Vagina (tissue), 2 donors: ENCODE data around the gene INSYN2A. TPM values are rescaled to one million over a fixed set of nuclear protein-coding genes. Genes with fewer than 3 reads are reported as not detected.
A peak's percentile ranks its signal among the peaks of the same experiment; 100 is the strongest.

Source experiments
- DNase-seq, 2 donors: peaks; one replicate each; pipeline ENCODE4 v3.0.0-alpha.2; 2017; ENCODE audit errors: extremely low spot score in 2 of 2
- H3K27ac ChIP-seq: fragments of 200-600 bp; sonication (generic); one replicate; pipeline ENCODE4 v1.5.1; 2019
- H3K27me3 ChIP-seq: fragments of 200-600 bp; sonication (generic); one replicate; pipeline ENCODE4 v1.5.1; 2019
- H3K36me3 ChIP-seq, 2 donors: fragments of 200-600 bp; sonication (generic); one replicate each; pipeline ENCODE4 v1.5.1; 2017 to 2019
- H3K4me1 ChIP-seq: fragments of 200-600 bp; sonication (generic); one replicate; pipeline ENCODE4 v1.5.1; 2019
- H3K4me3 ChIP-seq, 2 donors: fragments of 200-600 bp; sonication (generic); 1 replicate in 1 of 2; 2 replicates in 1 of 2; pipeline ENCODE4 v1.5.1; 2016 to 2019
- H3K9me3 ChIP-seq: fragments of 200-600 bp; sonication (generic); one replicate; pipeline ENCODE4 v1.5.1; 2019
- POLR2A ChIP-seq, 2 donors: fragments of 450-650 bp; IDR thresholded peaks; one replicate each; pipeline ENCODE4 v1.6.1; 2017; ENCODE audit warnings: antibody characterized with exemption in 2 of 2, mild to moderate bottlenecking in 2 of 2, moderate library complexity in 2 of 2
- POLR2AphosphoS5 ChIP-seq, 2 donors: sonication (generic); formaldehyde crosslinking; IDR thresholded peaks; one replicate each; pipeline ENCODE4 v1.9.0; 2017; ENCODE audit warnings: antibody characterized with exemption in 2 of 2, mild to moderate bottlenecking in 2 of 2, low read depth in 1 of 2; ENCODE audit not compliant: insufficient read depth in 1 of 2
- intact Hi-C: fragments of 100-400 bp; cut with DNase I; formaldehyde crosslinking; loops from one replicate; pipeline ENCODE4 v1.15.1; 2023
- total RNA-seq: library from RNA; depleted of rRNA; stranded (reverse); fragments of >200 nt; gene quantifications from one replicate; pipeline ENCODE4 v1.2.3, GENCODE V29; 2016
- TF ChIP-seq, protein P1 (sequence below), 3 experiments: fragments of 450-650 bp in 2 of 3; fragments of 200-600 bp in 1 of 3; sonication (generic) in 1 of 3; IDR thresholded peaks; one replicate each; pipeline ENCODE4 v1.5.1; 2017 to 2019; ENCODE audit warnings: antibody characterized with exemption in 3 of 3, mild to moderate bottlenecking in 2 of 3, moderate library complexity in 2 of 3

INSYN2A gene
- total RNA-seq, 1 donor from 2014 or later = 0.25 TPM

DNA sequence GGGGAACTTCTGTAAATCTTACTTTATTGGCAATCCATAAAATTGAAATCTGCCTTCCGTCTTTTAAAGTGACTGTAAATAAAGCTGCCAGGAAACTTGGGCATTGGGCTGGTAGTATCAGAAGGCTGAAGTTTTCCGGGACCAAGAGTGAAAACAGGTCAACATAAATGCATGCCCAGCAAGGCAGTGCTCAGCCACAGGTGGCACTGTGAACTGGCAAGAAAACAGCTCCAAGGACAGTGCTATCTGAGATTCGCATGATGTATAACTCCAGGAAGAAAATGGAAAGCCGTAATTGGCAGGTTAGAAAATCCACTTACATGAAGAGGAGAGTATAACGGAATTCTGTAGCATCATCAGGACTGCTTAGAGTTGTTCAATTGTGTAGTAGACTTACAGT, 1.9 kb upstream of the INSYN2A start:
- no peak overlapping the region for H3K4me3 ChIP-seq
- no peaks in the 10 kb centered on the region for H3K27me3 ChIP-seq
- H3K36me3 ChIP-seq = no peaks in the 10 kb centered on the region
- peaks cover 18% of the 10 kb centered on the region for H3K4me1 ChIP-seq
- no peak overlapping the region for H3K27ac ChIP-seq
- no peaks in the 10 kb centered on the region for H3K9me3 ChIP-seq
- no peak for TF ChIP-seq POLR2A (IDR thresholded peaks at IDR 0.05)
- TF ChIP-seq, protein P1, sequence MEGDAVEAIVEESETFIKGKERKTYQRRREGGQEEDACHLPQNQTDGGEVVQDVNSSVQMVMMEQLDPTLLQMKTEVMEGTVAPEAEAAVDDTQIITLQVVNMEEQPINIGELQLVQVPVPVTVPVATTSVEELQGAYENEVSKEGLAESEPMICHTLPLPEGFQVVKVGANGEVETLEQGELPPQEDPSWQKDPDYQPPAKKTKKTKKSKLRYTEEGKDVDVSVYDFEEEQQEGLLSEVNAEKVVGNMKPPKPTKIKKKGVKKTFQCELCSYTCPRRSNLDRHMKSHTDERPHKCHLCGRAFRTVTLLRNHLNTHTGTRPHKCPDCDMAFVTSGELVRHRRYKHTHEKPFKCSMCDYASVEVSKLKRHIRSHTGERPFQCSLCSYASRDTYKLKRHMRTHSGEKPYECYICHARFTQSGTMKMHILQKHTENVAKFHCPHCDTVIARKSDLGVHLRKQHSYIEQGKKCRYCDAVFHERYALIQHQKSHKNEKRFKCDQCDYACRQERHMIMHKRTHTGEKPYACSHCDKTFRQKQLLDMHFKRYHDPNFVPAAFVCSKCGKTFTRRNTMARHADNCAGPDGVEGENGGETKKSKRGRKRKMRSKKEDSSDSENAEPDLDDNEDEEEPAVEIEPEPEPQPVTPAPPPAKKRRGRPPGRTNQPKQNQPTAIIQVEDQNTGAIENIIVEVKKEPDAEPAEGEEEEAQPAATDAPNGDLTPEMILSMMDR (IDR thresholded peaks at IDR 0.05) = no peak
- TF ChIP-seq POLR2AphosphoS5 (IDR thresholded peaks at IDR 0.05; ENCODE audit: insufficient read depth in 1 of 2, low read depth in 1 of 2) = no peak
- intact Hi-C loops = no loop called here
- DNase-seq = no peak

DNA sequence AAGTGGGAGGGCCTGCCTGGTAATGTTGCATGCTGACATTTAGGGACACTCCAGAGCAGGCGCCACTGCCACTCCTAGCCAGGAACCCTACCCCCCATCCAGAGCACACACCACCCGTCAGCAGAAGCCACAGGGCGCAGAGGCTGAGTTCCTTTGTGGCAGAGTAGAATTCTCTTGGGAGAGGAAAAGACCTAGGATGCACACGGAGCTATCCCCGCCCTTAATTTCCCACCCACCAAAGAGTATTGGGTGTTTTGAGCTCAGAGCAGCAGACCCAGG, 702 bp upstream of the INSYN2A start:
- Histone ChIP-seq H3K27me3 (no peaks in the 10 kb centered on the region), H3K36me3 (no peaks in the 10 kb centered on the region), H3K4me1 (peaks cover 18% of the 10 kb centered on the region), H3K4me3 (no peak overlapping the region), H3K27ac (no peak overlapping the region), H3K9me3 (no peaks in the 10 kb centered on the region)
- DNase-seq = no peak
- intact Hi-C loops = no loop called here
- TF ChIP-seq POLR2AphosphoS5 (IDR thresholded peaks at IDR 0.05; ENCODE audit: insufficient read depth in 1 of 2, low read depth in 1 of 2) (no peak), POLR2A (IDR thresholded peaks at IDR 0.05) (no peak)
- TF ChIP-seq, protein P1 (IDR thresholded peaks at IDR 0.05) = no peak

DNA sequence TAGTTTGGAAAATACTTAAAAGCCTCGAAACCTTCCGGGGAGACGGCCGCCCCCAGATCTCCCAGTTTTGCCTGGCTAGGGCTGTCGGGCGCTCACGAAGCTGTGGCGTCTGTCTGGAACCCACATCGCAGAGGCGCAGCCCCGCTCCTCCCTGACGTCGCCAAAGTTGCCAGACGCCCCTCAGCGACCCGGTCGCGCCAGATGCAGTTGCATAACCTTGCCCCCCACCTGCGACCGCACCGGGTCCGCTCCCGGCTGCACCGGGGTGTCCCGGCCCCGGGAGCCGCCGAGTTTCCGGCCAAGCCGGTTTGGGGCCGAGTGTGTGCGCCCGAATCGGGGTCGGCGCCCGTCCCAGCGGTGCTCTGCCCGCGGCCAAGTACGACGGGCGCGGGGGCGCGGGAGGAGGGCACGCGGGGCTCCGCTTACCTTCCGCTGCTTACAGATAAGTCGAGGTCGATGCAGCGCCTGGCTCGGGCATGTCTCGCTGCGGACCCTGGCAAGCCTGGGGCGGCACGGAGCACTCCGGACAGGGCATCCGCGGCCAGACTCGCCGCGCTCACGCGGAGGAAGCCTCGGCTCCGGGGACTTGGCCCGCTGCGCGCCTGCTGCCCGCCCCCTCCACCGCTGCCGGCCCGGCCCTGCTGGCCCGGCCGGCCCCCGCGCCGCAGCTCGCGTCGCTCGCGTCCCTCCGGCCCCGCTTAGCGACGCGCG, 665 bp downstream of the INSYN2A start:
- Histone ChIP-seq H3K4me3 (peak overlapping the region; percentile 41 to 53), H3K4me1 (peaks cover 18% of the 10 kb centered on the region), H3K27me3 (no peaks in the 10 kb centered on the region), H3K27ac (no peak overlapping the region), H3K9me3 (no peaks in the 10 kb centered on the region), H3K36me3 (no peaks in the 10 kb centered on the region)
- intact Hi-C loops = no loop called here
- no peak for DNase-seq
- TF ChIP-seq POLR2A (IDR thresholded peaks at IDR 0.05) (no peak), POLR2AphosphoS5 (IDR thresholded peaks at IDR 0.05; ENCODE audit: insufficient read depth in 1 of 2, low read depth in 1 of 2) (no peak)
- TF ChIP-seq, protein P1 (IDR thresholded peaks at IDR 0.05) = no peak

DNA sequence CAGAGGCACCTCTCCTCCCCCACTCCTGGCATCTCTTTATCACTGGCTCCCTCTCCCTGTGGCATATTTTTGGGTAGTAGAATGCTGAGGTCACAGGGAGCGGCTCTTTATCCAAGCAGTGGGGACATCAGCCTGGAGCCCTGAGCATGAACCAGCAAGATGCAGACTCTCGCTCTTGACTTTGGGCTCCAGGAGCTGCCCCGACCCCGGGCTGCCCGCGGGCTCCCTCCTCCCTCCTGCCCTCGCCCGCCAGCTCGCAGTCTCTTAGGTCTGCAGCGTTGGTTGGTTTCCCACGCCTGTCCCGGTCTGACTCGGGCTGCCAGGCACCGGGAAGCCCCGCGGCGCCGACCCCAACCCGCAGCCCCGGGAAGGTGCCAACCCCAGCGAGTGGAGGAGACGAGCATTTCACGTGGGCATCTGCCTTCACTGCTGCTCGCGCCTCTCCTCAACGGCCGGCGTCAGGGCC, 1.3 kb downstream of the INSYN2A start:
- H3K4me3 ChIP-seq = peak overlapping the region; percentile 41 to 53

DNA sequence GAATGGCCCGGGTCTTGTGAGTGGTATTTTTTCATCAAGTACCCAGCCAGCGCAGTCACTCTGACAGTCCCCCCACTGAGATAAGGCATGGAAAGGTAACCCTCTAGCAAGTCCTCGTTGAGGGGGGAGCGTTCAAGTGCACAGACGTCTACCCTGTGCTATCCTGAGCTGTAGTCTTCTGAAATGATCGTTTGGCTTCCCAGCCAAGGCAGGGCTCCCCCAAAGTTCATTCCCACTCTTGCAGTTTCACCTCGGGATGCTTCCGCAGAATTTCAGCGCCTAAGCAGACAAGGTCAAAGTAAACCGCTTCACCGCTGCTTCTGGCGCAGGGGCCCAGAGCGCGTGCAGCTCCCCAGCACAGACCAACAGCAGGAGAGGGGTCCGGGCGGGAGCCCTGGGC, 1.8 kb downstream of the INSYN2A start:
- no peaks in the 10 kb centered on the region for H3K36me3 ChIP-seq
- intact Hi-C loops = no loop called here
- H3K4me3 ChIP-seq = no peak overlapping the region
- TF ChIP-seq, protein P1 (IDR thresholded peaks at IDR 0.05) = no peak
- TF ChIP-seq POLR2AphosphoS5 (IDR thresholded peaks at IDR 0.05; ENCODE audit: insufficient read depth in 1 of 2, low read depth in 1 of 2) (no peak), POLR2A (IDR thresholded peaks at IDR 0.05) (no peak)
- H3K4me1 ChIP-seq = peaks cover 18% of the 10 kb centered on the region
- no peaks in the 10 kb centered on the region for H3K27me3 ChIP-seq
- no peaks in the 10 kb centered on the region for H3K9me3 ChIP-seq
- no peak for DNase-seq
- no peak overlapping the region for H3K27ac ChIP-seq

More for the DNA sequence above, 1.3 kb downstream of the INSYN2A start:
- H3K27ac ChIP-seq = no peak overlapping the region
- TF ChIP-seq POLR2A (IDR thresholded peaks at IDR 0.05) (no peak), POLR2AphosphoS5 (IDR thresholded peaks at IDR 0.05; ENCODE audit: insufficient read depth in 1 of 2, low read depth in 1 of 2) (no peak)
- TF ChIP-seq, protein P1 (IDR thresholded peaks at IDR 0.05) = no peak
- no peaks in the 10 kb centered on the region for H3K27me3 ChIP-seq
- peaks cover 18% of the 10 kb centered on the region for H3K4me1 ChIP-seq
- intact Hi-C loops = no loop called here
- no peaks in the 10 kb centered on the region for H3K9me3 ChIP-seq
- no peak for DNase-seq
- no peaks in the 10 kb centered on the region for H3K36me3 ChIP-seq
